K562 (cell line): ENCODE results near the gene PUM2. TPM values are rescaled to one million over a fixed set of nuclear protein-coding genes. Genes with fewer than 3 reads are reported as not detected.
A peak's percentile ranks its signal among the peaks of the same experiment; 100 is the strongest.

ENCODE experiments used
- ATAC-seq: fragments of 200-7000 bp; cut with Tn5 transposase; 3 replicates; pipeline ENCODE4 v1.9.1; 2020; ENCODE audit warnings: moderate library complexity
- BruUV-seq: library from RNA; stranded (reverse); fragments of 400-500 nt; replicated peaks from 2 replicates; lab custom pipeline; 2021; lab: Mats Ljungman, UMichigan
- CTCF ChIA-PET: fragments of 300-600 bp; formaldehyde crosslinking; extraction: SDS; loops from one replicate; lab custom pipeline; 2021; ENCODE audit warnings: low intra/inter-chr PET ratio; lab: Yijun Ruan, JAX
- POLR2A ChIA-PET: fragments of 300-600, 350-650 bp; sonication (Branson Sonifier 250); formaldehyde crosslinking; extraction: SDS; loops from one replicate; lab custom pipeline; 2021; ENCODE audit warnings: antibody characterized with exemption, inconsistent platforms; lab: Yijun Ruan, JAX
- DNase-seq, 4 experiments: peaks; one replicate each; pipeline versions ENCODE4 v3.0.0 to v3.0.0-alpha.2; 2011 to 2018; ENCODE audit warnings: low spot score in 3 of 4, mixed read lengths in 3 of 4; ENCODE audit errors: extremely low read depth in 1 of 4
- FAIRE-seq: peaks from 2 replicates; lab custom pipeline; 2011; peaks lifted over from hg19 to GRCh38; lab: Jason Lieb, UNC
- H2AFZ ChIP-seq: 2 replicates; pipeline ENCODE4 v1.6.0; 2011; ENCODE audit warnings: low read depth, low read length, control low read depth, inconsistent platforms
- H3K27ac ChIP-seq: fragments of 200-600 bp; 3 replicates; pipeline ENCODE4 v1.8.0; 2011; ENCODE audit warnings: low read depth, mild to moderate bottlenecking, control low read depth, inconsistent platforms, low read length, moderate library complexity, mixed read lengths; ENCODE audit errors: extremely low read depth
- H3K27me3 ChIP-seq, 2 experiments: fragments of 300-600 bp in 1 of 2; 2 replicates in 1 of 2; 3 replicates in 1 of 2; pipeline versions ENCODE4 v1.6.0 to v1.8.0; 2011; ENCODE audit warnings: inconsistent platforms in 2 of 2, low read length in 2 of 2, mild to moderate bottlenecking in 1 of 2, mixed read lengths in 1 of 2, moderate library complexity in 1 of 2; ENCODE audit not compliant: control insufficient read depth in 2 of 2, insufficient read depth in 2 of 2
- H3K36me3 ChIP-seq: fragments of 300-600 bp; 3 replicates; pipeline ENCODE4 v1.8.0; 2011; ENCODE audit warnings: mild to moderate bottlenecking, low read length, inconsistent platforms; ENCODE audit not compliant: control insufficient read depth, insufficient read depth
- H3K4me1 ChIP-seq, 2 experiments: fragments of 200-600 bp in 1 of 2; replicated peaks in 1 of 2; 2 replicates in 1 of 2; 3 replicates in 1 of 2; pipeline versions ENCODE4 v1.5.1 to v1.8.0; 2011; ENCODE audit warnings: inconsistent platforms in 2 of 2, low read length in 2 of 2, mild to moderate bottlenecking in 1 of 2, mixed read lengths in 1 of 2, moderate library complexity in 1 of 2; ENCODE audit not compliant: control insufficient read depth in 2 of 2, insufficient read depth in 2 of 2
- H3K4me2 ChIP-seq: 2 replicates; pipeline ENCODE4 v1.6.1; 2011; ENCODE audit warnings: low read length, control low read depth, inconsistent platforms, mixed read lengths; ENCODE audit not compliant: insufficient read depth
- H3K4me3 ChIP-seq: fragments of 200-600 bp; sonication (generic), shearing (Covaris generic); 2 replicates; pipeline ENCODE4 v1.5.1; 2016; ENCODE audit warnings: control low read depth, inconsistent platforms
- H3K79me2 ChIP-seq: fragments of 200-600 bp; 3 replicates; pipeline ENCODE4 v1.8.0; 2011; ENCODE audit warnings: low read length, inconsistent platforms; ENCODE audit not compliant: control insufficient read depth, insufficient read depth
- H3K9ac ChIP-seq, 2 experiments: 2 replicates each; pipeline versions ENCODE4 v1.6.0 to v1.6.1; 2011; ENCODE audit warnings: low read depth in 2 of 2, low read length in 2 of 2, control low read depth in 1 of 2, inconsistent platforms in 1 of 2, mild to moderate bottlenecking in 1 of 2, mixed read lengths in 1 of 2; ENCODE audit not compliant: insufficient read depth in 1 of 2
- H3K9me1 ChIP-seq: one replicate; pipeline ENCODE4 v1.6.0; 2011; ENCODE audit warnings: inconsistent platforms, mild to moderate bottlenecking, low read length, moderate library complexity; ENCODE audit not compliant: control insufficient read depth, insufficient read depth
- H3K9me3 ChIP-seq: replicated peaks from 2 replicates; pipeline ENCODE4 v1.5.1; 2011; ENCODE audit warnings: low read depth, low read length, inconsistent platforms; ENCODE audit not compliant: control insufficient read depth, insufficient read depth
- H4K20me1 ChIP-seq: replicated peaks from 2 replicates; pipeline ENCODE4 v1.6.1; 2011; ENCODE audit warnings: low read length, inconsistent platforms, mixed read lengths; ENCODE audit not compliant: control insufficient read depth, insufficient read depth
- CLOCK ChIP-seq: fragments of 250-450 bp; sonication (Bioruptor Pico); IDR thresholded peaks from 2 replicates; pipeline ENCODE4 v1.4.0; 2020; ENCODE audit warnings: mild to moderate bottlenecking, moderate library complexity, borderline replicate concordance
- CTCFL ChIP-seq: IDR thresholded peaks from 2 replicates; pipeline ENCODE4 v1.6.1; 2011; ENCODE audit warnings: borderline replicate concordance, low read depth, mild to moderate bottlenecking, moderate library complexity, low read length; ENCODE audit not compliant: insufficient read depth, poor library complexity, severe bottlenecking
- GATAD2B ChIP-seq: fragments of 450-650 bp; IDR thresholded peaks from 2 replicates; pipeline ENCODE4 v1.6.1; 2017; ENCODE audit warnings: mild to moderate bottlenecking, borderline replicate concordance
- MBD2 ChIP-seq: sonication (generic); IDR thresholded peaks from 2 replicates; pipeline ENCODE4 v1.6.1; 2016; ENCODE audit warnings: low read depth, borderline replicate concordance
- RAD21 ChIP-seq, 2 experiments: fragments of 250-450 bp in 1 of 2; fragments of 450-650 bp in 1 of 2; sonication (Bioruptor Pico) in 1 of 2; formaldehyde crosslinking in 1 of 2; IDR thresholded peaks in 1 of 2; conservative IDR thresholded peaks in 1 of 2; 2 replicates each; pipeline versions ENCODE4 v1.4.0 to v1.8.0; 2020 to 2022; ENCODE audit warnings: mild to moderate bottlenecking in 2 of 2, moderate library complexity in 1 of 2
- SIN3A ChIP-seq, 2 experiments: fragments of 150-350 bp in 1 of 2; IDR thresholded peaks; 2 replicates each; pipeline ENCODE4 v1.6.1; 2011 to 2016; ENCODE audit warnings: borderline replicate concordance in 2 of 2, low read depth in 2 of 2, low read length in 2 of 2, mild to moderate bottlenecking in 2 of 2, moderate library complexity in 2 of 2; ENCODE audit not compliant: control insufficient read depth in 1 of 2
- SNIP1 ChIP-seq: fragments of 450-650 bp; IDR thresholded peaks from 2 replicates; pipeline ENCODE4 v1.7.1; 2017; ENCODE audit warnings: low read depth, mild to moderate bottlenecking
- WGBS: fragments of 100-300 bp; shearing (Covaris generic); methylation state at CpG from one replicate; pipeline ENCODE4 v1.1.6; 2016; ENCODE audit warnings: low coverage, mixed read lengths; ENCODE audit not compliant: insufficient coverage; ENCODE audit errors: missing lambda C conversion rate; 5-methylcytosine and 5-hydroxymethylcytosine counted together
- in situ Hi-C: fragments of 300-500 bp; cut with MboI; formaldehyde crosslinking; loops from 4 replicates; pipeline ENCODE4 v1.15.0; 2018; ENCODE audit warnings: inconsistent platforms, mixed read lengths
- intact Hi-C: fragments of 100-400 bp; cut with micrococcal nuclease; formaldehyde crosslinking; loops from 2 replicates; pipeline ENCODE4 v1.14.2; 2022
- polyA plus RNA-seq, 8 experiments: library from polyadenylated mRNA; depleted of rRNA in 4 of 8; stranded (reverse) in 5 of 8; unstranded in 3 of 8; fragments of >200 nt; fragmentation: Nextera tagmentation in 2 of 8; fragmentation: Illumina TruSeq in 1 of 8; extraction: Ambion mirVana in 2 of 8; extraction: Trizol in 1 of 8; gene quantifications; 2 replicates each; pipeline versions ENCODE4 v1.2.1 to v1.2.3, GENCODE V29; 2011 to 2014; ENCODE audit warnings: inconsistent platforms in 1 of 8, missing spikeins in 1 of 8
- total RNA-seq, 7 experiments: library from RNA; depleted of rRNA in 6 of 7; stranded (reverse); fragments of >200 nt in 6 of 7; fragmentation: Illumina TruSeq in 2 of 7; extraction: Trizol in 2 of 7; gene quantifications; 2 replicates each; pipeline versions ENCODE4 v1.2.1 to v1.2.3, GENCODE V29; 2011 to 2021; ENCODE audit warnings: low replicate concordance in 1 of 7

The PUM2 gene
- total and polyA plus RNA-seq, 9 of the 15 experiments (the other 6 are each of a cell fraction or from before 2014, with no cell fraction given), result 13.4 to 61.9 (median 28.3) TPM

GRCh38 chr2:20326163-20326780, 24.4 kb downstream of the PUM2 start:
- POLR2A ChIA-PET, result interaction anchor here (0.5 to 1.4 kb wide), 6 partner anchors 9 to 270 kb away, joined by 3 to 6 read pairs (median 3); no protein-coding TSS in a partner anchor
- 41% methylated on average over 4 of the region's 4 CpGs for WGBS
- peak; percentile 84 for FAIRE-seq
- Histone ChIP-seq H3K27me3 (no peaks in the 10 kb centered on the region), H3K4me2 (no peak overlapping the region), H3K9me1 (no peaks in the 10 kb centered on the region), H3K27ac (no peak overlapping the region), H4K20me1 (0 out of 2 replicates have a peak, but pooled peaks cover 10% of the 10 kb centered on the region), H2AFZ (no peak overlapping the region), H3K9me3 (no peaks in the 10 kb centered on the region), H3K79me2 (peaks cover 97% of the 10 kb centered on the region), H3K4me1 (no peaks in the 10 kb centered on the region), H3K36me3 (peaks cover 64% of the 10 kb centered on the region), H3K9ac (no peak overlapping the region), H3K4me3 (no peak overlapping the region)
- CTCF ChIA-PET, result interaction anchor here (0.6 to 1.1 kb wide), 2 partner anchors 371 to 785 kb away, joined by 3 read pairs; no protein-coding TSS in a partner anchor
- in situ Hi-C loops, result no loop called here
- peak; percentile 48 to 67 (median 50) for DNase-seq
- BruUV-seq, result no TSS peak
- intact Hi-C loops, result no loop called here
- peak; percentile 96 for ATAC-seq
- no peak for TF ChIP-seq CLOCK (CRISPR knock-in tag)
- peak; percentile 88 for TF ChIP-seq CTCFL
- no peak for TF ChIP-seq MBD2
- no peak for TF ChIP-seq SIN3A (IDR thresholded peaks at IDR 0.05; ENCODE audit: borderline replicate concordance in 2 of 2, control insufficient read depth in 1 of 2, low read depth in 2 of 2, low read length in 2 of 2)
- TF ChIP-seq SNIP1, result no peak
- TF ChIP-seq GATAD2B, result no peak
- peak in 1 of 2 experiments; percentile 56; a peak in 2 of 4 replicates for TF ChIP-seq RAD21 (CRISPR knock-in tag; conservative IDR thresholded peaks at IDR 0.05 in 1 of 2, IDR thresholded peaks at IDR 0.05 in 1 of 2)
